IPS-11a (cell line): Measurements from ENCODE around the gene GRID2IP.

ENCODE experiments used
- H3K4me3 ChIP-seq: one replicate; pipeline ENCODE4 v1.5.1; 2013; ENCODE audit warnings: low read depth, low read length, control low read depth

GRID2IP gene

GRCh38 chr7:6563936-6564770, 12.9 kb upstream of the GRID2IP start:
- no peak overlapping the region for H3K4me3 ChIP-seq

- H3K4me3 ChIP-seq: no peak overlapping the region
Observed at GRCh38 chr7:6562106-6562505, 10.8 kb upstream of the GRID2IP start.

DNA sequence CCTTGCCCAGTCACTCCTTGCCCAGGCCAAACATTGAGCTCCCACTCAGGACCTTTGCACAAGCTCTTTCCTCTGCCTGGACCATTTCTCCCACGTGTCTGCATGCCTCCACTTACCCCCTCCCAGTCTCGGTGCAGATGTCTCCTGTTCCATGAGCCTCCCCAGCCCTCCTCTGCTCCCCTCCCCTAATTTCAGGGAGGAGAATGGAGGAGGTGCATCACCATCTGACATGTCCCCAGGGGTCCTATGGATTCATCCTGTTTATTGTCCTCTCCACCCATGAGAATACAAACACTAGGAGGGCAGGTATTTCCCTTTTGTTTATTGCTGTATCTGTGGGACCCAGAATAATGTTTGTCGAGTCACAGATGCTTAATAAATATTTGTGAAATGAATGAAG, 8.6 kb upstream of the GRID2IP start:
- no peak overlapping the region for H3K4me3 ChIP-seq

- H3K4me3 ChIP-seq: no peak overlapping the region
Observed at GRCh38 chr7:6558837-6559236, 7.6 kb upstream of the GRID2IP start.

GRCh38 chr7:6556196-6556595, 4.9 kb upstream of the GRID2IP start:
- H3K4me3 ChIP-seq: no peak overlapping the region

DNA sequence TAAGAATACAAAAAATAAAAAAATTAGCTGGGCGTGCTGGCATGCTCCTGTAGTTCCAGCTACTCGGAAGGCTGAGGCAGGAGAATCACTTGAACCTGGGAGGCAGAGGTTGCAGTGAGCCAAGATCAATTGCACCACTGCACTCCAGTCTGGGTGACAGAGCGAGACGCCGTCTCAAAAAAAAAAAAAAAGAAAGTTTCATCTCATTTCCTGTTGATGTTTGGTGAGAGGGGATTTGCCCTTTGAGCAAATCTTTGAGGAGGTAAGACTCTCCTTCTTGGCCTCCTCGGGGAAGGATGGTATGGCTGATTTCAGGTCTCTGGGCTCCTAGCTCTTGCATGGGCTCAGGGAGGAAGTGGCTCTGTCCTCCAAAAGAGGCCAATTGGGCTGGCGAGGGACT, 3.6 kb upstream of the GRID2IP start:
- no peak overlapping the region for H3K4me3 ChIP-seq

- H3K4me3 ChIP-seq: no peak overlapping the region
Observed at GRCh38 chr7:6553448-6554044, 2.3 kb upstream of the GRID2IP start.

GRCh38 chr7:6547400-6547799, 3.9 kb downstream of the GRID2IP start:
- H3K4me3 ChIP-seq: no peak overlapping the region

DNA sequence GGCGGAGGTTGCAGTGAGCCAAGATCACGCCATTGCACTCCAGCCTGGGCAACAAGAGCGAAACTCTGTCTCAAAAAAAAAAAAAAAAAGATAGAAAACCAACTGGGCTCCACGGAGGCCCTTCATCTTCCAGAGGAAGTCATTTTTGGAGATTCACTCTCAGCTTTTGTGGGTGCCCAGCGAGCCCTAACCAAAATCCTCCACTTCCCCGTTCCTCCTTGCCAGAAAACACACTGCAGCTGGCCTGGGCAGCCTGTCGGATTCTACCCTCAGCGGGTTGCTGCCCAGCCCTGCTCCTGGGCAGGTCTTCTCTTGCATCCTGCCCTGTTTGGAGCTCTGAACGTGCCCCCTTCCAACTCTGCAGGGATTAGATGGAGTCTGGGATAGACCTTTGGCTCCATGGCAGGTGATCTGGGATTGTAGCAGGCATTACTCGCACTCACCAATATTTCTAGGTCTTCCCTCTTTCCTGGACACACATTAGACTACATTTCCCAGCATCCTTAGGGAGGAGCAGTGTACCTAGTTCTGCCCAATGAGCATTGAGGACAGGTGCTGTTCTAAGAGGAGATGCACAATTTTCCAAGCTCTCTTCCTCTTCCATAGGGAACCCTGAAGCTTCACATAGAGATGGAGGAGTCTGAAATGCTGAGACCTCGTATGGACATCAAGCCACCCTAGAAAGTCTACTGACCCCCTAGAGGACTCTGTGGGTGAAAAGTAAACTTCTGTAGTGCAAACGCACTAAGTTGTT, 4.6 kb downstream of the GRID2IP start:
- no peak overlapping the region for H3K4me3 ChIP-seq

DNA sequence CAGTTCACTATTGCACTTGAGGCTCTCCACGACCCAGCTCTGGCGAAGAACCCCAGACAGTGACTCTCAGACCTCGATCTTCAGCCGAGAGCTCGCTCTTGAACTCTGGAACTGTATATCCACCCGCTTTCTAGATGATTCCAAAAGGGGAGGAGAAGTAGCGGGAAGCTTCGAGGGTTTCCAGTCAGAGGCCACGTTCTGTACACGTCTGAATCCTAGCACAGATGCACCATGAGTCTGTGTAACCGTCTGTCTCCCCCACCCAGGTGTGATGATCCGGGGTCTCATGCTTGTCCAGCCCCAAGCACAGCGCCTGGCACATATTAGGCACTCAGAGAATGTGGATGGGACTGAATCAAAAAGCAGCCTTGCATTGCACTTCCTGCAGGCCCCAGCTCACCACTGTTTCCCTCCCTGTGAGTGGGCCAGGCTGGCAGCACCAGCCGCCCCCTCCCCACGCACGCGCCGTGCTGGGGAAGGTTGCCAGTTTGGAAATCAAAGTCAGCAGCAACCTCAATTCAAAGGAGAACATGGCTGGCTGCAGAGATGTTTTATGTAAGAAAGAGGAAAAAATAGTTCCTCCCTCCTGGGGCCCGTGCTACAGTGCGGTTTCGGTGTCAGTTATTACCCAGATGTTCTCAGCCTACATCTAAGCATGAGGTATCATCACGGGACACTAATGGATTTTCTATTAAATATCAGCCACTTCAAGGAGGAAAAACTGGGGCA, 5.7 kb downstream of the GRID2IP start:
- no peak overlapping the region for H3K4me3 ChIP-seq

DNA sequence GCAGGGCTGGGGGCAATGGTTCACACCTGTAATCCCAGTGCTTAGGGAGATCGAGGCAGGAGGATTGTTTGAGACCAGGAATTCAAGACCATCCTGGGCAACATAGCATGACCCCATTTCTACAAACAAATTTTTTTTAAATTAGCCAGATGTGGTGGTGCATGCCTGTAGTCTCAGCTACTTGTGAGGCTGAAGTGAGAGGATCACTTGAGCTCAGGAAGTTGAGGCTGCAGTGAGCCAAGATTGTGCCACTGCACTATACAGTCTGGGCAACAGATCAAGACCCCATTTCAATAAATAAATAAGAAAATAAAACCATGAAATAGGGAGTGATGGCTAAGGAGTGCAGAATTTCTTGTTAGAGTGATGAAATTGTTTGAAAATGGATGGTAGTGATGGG, 8.9 kb downstream of the GRID2IP start:
- no peak overlapping the region for H3K4me3 ChIP-seq

DNA sequence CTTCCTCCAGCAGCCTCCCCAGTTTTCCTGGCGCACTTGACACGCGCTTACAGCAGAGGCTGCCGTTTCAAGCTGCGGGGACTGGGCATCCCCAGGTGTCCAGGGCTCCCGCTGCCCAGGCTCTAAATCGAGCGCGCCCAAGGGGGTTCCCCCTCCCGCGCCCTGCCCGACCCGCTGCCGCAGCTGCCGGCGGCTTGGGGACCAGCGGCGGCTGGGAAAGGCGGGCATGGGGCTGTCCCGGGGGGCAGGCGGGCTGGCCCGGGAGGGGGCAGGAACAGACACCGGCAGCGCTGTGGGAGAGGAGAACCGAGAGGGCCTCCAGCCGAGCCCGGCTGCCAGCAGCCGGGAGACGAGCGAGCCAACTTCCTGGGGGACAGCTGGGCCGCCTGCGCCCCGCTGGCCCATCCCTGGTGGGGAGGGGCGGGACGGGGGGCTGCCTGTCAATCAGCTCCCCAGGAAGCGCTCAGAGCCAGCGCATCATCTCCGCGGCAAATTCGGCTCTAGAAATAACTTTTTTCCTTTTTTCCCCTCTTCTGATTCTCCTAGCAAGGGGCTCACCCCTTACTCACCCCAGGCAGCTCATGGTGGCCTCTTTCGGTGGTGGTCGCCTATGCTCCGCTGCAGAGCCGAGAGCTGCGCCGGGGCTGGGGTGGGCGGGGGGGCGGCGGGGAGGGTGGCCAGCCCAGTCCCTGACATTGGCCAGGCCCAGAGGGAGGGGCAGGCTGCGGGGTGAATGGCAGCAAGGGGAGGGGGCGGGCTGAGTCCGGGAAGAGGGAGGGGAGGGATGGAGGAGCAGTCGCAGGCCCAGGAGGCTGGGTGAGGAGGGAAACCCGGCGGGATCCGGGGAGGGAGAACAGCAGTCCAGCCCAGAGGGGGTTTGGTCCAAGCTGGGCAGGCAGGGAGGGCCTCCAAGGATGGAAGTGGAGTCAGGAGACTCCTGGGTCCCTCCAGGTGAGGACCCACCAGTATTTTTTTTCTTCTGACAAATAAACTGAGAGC, 14.7 kb downstream of the GRID2IP start:
- H3K4me3 ChIP-seq: peak overlapping the region; percentile 46

DNA sequence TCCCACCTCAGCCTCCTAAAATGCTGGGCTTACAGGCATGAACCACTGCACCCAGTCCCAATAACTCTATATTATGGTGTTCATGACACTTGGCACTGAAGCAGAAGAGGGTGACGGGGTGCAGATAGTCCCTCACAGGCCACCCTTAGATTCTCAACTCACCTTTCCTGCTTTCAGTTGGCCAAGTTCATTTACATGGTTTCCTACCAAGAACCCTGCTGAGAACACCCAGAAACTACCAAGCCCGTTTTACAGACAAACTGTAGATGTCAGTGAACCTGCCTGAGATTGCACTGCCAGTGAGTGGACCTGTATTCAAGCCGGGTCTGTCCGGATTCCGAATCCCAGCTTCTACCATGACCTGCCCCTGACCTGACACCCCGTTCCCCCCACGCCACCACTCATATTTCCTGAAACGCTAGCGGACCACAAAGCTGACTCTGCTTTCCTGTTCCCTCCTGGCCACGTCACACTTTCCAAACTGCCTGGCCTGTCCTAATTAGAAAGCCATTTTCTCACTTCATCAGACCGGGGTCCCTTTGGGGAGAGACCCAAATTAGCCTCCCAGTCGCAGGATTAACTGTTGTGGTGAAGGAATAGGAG, 17.3 kb downstream of the GRID2IP start:
- no peak overlapping the region for H3K4me3 ChIP-seq

- no peak overlapping the region for H3K4me3 ChIP-seq
Observed at GRCh38 chr7:6532516-6532915, 18.7 kb downstream of the GRID2IP start.

DNA sequence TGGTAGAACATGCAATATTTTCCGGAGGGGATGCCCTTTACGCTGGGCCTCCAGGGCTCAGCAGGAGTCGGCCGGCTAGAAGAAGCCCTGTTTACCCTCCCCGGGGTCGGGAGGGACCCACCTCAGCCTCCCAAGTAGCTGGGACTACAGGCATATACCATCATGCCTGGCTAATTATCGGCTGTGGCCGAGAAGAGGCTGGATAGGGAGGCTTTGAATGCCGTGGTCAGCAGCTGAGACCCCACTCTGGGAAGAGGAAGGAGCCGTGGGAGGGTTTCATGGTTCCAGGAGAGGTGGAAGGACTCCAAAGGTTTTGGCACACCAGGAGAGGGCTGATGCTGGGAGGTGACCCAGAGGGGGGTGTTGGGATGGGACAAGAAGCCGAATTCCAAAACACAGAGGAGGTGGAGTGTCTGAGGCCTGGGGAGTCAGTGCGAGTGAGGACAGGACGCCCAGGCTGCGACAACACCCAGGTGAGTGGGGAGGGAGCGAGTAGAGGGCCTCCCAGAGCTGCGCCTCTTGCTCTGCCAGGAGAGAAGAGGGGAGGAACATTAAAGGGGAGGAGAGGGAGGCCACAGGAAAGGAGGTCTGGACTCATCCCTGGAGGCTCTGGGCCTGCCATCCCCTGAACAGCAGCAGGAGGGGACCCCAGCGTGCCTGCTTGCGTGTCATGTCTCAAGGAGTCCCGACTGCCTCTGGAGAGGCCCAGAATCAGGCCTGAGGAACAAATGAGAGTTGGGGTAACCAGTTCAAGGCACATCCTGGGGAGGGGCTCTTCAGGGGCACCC, 19.6 kb downstream of the GRID2IP start:
- H3K4me3 ChIP-seq: peak overlapping the region; percentile 70

DNA sequence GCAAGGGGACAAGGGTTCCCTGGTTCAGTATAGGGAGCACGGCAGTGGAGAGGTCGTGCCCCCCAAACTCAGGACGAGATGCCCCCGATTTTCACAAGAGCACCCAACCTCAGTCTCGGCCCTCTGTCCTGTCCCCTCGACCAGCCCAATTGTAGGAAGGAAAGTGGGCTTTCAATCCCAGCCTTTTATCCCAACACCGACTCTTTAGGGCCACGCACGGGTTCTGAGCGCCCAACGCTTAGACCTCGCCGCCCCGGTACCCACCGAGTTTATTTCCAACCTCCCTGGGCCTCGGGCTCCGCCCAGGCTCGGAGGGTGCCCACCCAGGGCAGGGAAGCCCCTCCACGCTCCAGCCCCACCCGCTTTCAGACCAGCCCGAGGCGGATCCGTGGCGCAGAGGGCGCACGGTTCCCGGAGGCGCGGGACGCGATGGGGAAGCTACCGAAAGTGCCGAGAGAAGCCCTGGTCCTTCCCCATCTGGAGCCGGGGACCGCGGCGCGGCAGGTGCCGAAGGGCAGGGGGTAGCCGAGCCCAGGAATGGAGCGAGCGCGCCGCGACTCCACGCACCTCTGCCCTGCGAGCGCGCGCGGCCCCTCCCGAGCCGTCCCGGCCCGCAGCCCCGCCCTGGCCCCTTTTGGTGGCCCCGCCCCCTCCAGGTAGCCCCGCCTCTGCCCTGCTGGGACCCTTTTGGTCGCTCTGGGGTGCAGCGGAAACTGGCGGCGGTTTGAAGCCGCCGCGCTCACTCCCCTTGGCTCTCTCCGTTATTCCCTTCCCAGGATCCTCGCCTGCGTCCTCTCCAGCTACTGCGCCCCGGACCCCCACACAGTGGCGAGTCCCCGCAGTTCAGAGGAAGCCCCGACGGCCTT, 20.4 kb downstream of the GRID2IP start:
- H3K4me3 ChIP-seq: peak overlapping the region; percentile 70

DNA sequence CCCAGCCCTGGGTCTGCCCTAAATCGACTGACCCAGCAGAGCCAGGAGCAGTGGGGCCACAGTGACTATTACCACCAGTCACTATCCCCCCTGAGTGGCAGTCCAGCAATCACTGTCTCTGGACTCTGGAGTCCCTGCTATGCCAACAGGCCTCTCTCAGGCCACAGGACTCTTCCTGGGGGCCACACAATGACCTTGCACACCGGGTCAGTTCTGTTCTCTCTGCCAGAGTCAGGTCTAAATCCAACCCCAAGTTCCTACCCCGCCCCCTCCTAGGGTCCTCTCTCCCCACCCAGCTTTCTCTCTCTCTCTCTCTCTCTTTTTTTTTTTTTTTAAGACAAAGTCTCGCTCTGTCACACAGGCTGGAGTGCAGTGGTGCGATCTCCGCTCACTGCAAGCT, 21.6 kb downstream of the GRID2IP start:
- no peak overlapping the region for H3K4me3 ChIP-seq
